Stimulated activated naive CD8-positive, alpha-beta T cell treated with anti-CD3 and anti-CD28 coated beads, Interleukin-15, Interleukin-2, amounts not matched to agents 100 ng/mL and 50 ng/mL, for 24 hours (primary cell): ENCODE results near the gene ARNT2.

Experiments
- H3K27ac Mint-ChIP-seq: one replicate; pipeline ENCODE4 v1.8.0; 2021; ENCODE audit warnings: mild to moderate bottlenecking, mixed read lengths
- H3K27me3 Mint-ChIP-seq: one replicate; pipeline ENCODE4 v1.8.0; 2021; ENCODE audit warnings: mixed read lengths
- H3K36me3 Mint-ChIP-seq: one replicate; pipeline ENCODE4 v1.8.0; 2021; ENCODE audit warnings: low read depth, mixed read lengths
- H3K4me1 Mint-ChIP-seq: one replicate; pipeline ENCODE4 v1.8.0; 2021; ENCODE audit warnings: low read depth, mixed read lengths
- H3K4me3 Mint-ChIP-seq: one replicate; pipeline ENCODE4 v1.8.0; 2021; ENCODE audit warnings: mild to moderate bottlenecking, mixed read lengths
- H3K9me3 Mint-ChIP-seq: one replicate; pipeline ENCODE4 v1.8.0; 2021; ENCODE audit warnings: mixed read lengths

The ARNT2 gene

DNA sequence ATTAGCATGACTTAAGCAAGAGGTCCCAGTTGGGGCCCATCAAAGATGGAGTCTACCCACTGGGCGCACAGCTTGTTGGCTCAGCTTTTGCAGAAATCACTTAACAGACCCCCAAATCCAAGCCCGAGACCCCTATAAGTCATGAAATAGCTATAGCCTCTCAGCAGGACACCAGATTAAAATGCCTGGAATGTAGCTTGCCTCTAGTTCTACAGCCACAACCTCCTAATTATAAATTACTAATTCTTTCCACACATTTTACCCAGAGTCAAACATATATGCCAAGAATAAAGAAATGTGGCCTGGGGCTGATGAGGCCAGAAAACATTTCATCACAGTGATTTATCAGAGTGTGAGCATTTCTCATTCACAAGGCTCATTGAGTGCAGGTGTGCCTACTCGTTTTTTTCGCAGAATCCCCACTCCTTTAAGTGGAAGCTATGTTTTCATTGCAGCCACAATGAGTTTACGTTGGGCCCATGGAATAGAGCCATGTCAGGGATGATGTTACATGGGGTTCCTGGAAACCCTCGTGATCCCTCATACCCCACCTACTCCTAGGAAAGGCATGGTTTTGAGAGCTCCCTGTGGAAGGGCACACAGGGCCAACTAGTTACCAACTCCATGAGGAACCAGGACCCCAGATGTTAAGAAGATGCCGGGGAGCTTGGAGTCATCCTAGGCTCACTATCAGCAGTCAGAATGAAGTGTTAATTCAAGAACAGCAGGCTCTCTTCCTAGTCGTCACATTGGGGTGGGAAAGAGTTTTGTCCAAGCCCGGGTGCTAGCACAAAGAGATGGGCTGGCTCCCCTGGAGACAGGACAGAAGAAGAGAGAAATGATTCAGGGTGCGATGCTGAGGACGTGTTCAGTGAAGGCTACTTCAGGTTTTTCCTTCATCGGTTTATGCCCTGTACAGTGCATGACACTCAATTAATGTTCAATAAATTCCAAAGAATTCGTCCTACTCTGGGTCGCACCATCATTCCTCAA lies 200.7 kb downstream of the ARNT2 start:
- Mint-ChIP-seq H3K9me3 (no peaks in the 10 kb centered on the region), H3K4me1 (no peaks in the 10 kb centered on the region), H3K27me3 (peaks cover 8% of the 10 kb centered on the region), H3K36me3 (no peaks in the 10 kb centered on the region), H3K27ac (no peak overlapping the region), H3K4me3 (no peak overlapping the region)

- Mint-ChIP-seq H3K4me3 (no peak overlapping the region), H3K27ac (no peak overlapping the region), H3K4me1 (no peaks in the 10 kb centered on the region), H3K9me3 (no peaks in the 10 kb centered on the region), H3K36me3 (no peaks in the 10 kb centered on the region), H3K27me3 (peaks cover 5% of the 10 kb centered on the region)
Measured at GRCh38 chr15:80605591-80606150, 201.5 kb downstream of the ARNT2 start.

DNA sequence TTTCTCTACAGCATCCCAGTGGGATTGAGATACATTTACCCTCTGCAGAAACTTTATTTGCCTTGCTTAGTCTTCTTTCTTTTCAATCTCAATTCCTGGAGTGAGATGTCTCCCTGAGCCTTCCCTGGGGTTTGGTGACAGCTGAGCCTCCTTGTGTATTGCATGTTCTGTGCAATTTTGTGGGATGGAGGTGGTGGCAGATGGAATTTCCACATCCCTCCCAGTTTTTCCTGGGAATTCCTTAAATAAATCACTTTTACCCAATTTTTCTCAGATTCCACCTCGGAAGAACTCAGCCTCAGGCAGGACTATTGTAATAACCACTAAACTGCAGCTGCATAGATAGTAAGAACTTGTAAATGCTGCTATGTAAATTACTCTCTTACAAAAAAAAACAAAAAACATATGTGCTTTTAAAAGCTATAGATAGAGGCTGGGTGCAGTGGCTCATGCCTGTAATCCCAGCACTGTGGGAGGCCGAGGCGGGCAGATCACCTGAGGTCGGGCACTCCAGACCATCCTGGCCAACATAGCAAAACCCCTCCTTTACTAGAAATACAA lies 202.4 kb downstream of the ARNT2 start:
- Mint-ChIP-seq H3K27me3 (peaks cover 5% of the 10 kb centered on the region), H3K27ac (no peak overlapping the region), H3K36me3 (no peaks in the 10 kb centered on the region), H3K9me3 (no peaks in the 10 kb centered on the region), H3K4me1 (no peaks in the 10 kb centered on the region), H3K4me3 (no peak overlapping the region)

DNA sequence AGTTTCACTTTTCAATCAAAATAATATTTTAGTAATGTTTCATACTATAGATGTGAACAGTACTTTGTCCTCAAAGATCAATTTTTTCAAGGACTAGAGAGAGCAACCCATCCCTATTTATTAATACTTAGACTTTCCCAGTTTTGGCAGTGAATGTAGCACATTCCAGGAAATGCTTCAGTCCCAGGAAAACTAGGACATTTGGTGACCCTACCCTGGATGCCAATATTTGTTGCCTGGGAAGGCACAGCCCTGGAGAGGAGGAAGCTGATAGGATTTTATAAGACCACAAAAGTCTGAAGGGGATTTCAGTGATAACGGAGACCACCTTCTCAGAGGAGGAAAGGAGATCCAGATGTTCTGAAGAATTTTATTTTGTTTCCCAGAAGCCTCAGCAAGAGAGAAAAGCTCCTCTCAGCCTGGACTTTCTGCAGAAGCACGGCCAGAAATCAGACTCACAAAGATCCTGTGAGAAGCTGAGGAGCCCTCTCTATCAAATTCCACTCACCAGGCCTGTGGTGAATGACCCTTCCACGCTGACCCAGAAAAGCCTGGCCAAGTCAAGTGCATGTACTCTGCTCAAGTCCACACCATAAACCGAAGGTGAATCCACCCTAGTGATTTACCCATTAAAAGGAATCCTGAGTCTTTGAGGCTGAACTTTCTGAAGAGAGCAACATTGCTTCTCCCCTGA lies 203.3 kb downstream of the ARNT2 start:
- Mint-ChIP-seq H3K4me1 (no peaks in the 10 kb centered on the region), H3K27me3 (peaks cover 5% of the 10 kb centered on the region), H3K36me3 (no peaks in the 10 kb centered on the region), H3K9me3 (no peaks in the 10 kb centered on the region), H3K4me3 (no peak overlapping the region), H3K27ac (no peak overlapping the region)

- H3K9me3 Mint-ChIP-seq = no peaks in the 10 kb centered on the region
- no peak overlapping the region for H3K4me3 Mint-ChIP-seq
- no peak overlapping the region for H3K27ac Mint-ChIP-seq
- no peaks in the 10 kb centered on the region for H3K4me1 Mint-ChIP-seq
- H3K27me3 Mint-ChIP-seq = peaks cover 5% of the 10 kb centered on the region
- no peaks in the 10 kb centered on the region for H3K36me3 Mint-ChIP-seq
Measured at GRCh38 chr15:80608688-80609087, 204.5 kb downstream of the ARNT2 start.

GRCh38 chr15:80609091-80609490 lies 204.9 kb downstream of the ARNT2 start:
- Mint-ChIP-seq H3K4me3 (no peak overlapping the region), H3K4me1 (no peaks in the 10 kb centered on the region), H3K27me3 (peaks cover 5% of the 10 kb centered on the region), H3K9me3 (no peaks in the 10 kb centered on the region), H3K27ac (no peak overlapping the region), H3K36me3 (no peaks in the 10 kb centered on the region)

GRCh38 chr15:80609512-80609946 lies 205.3 kb downstream of the ARNT2 start:
- Mint-ChIP-seq H3K4me3 (no peak overlapping the region), H3K27me3 (peaks cover 5% of the 10 kb centered on the region), H3K36me3 (no peaks in the 10 kb centered on the region), H3K9me3 (no peaks in the 10 kb centered on the region), H3K4me1 (no peaks in the 10 kb centered on the region), H3K27ac (no peak overlapping the region)

DNA sequence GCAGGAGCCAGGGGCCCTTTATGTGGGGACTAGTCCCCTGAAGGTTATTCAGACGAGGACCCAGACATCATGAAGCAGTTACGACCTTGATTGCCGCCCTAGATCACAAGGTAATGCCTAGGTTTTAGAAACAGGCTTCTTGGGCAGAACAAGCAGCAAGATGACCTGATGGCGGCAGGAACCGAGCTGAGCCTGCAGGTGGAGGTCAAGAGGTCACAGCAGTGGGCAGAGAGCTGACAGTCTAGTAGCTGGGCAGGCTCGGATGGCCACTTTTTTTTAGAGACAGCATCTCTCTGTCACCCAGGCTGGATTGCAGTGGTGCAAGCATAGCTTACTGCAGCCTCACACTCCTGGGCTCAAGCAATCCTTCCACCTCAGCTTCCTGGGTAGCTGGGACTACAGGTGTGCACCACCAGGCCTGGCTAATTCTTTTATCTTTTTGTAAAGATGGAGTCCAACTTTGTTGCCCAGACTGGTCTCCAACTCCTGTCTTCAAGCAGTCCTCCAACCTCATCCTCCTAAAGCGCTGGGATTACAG lies 207.4 kb downstream of the ARNT2 start:
- peaks cover 3% of the 10 kb centered on the region for H3K27me3 Mint-ChIP-seq
- no peaks in the 10 kb centered on the region for H3K4me1 Mint-ChIP-seq
- H3K9me3 Mint-ChIP-seq = no peaks in the 10 kb centered on the region
- H3K36me3 Mint-ChIP-seq = no peaks in the 10 kb centered on the region
- no peak overlapping the region for H3K27ac Mint-ChIP-seq
- no peak overlapping the region for H3K4me3 Mint-ChIP-seq

GRCh38 chr15:80612118-80612823 lies 208.1 kb downstream of the ARNT2 start:
- H3K9me3 Mint-ChIP-seq = no peaks in the 10 kb centered on the region
- H3K4me3 Mint-ChIP-seq = no peak overlapping the region
- no peaks in the 10 kb centered on the region for H3K36me3 Mint-ChIP-seq
- H3K27ac Mint-ChIP-seq = no peak overlapping the region
- peaks cover 3% of the 10 kb centered on the region for H3K27me3 Mint-ChIP-seq
- no peaks in the 10 kb centered on the region for H3K4me1 Mint-ChIP-seq

GRCh38 chr15:80613762-80614365 lies 209.7 kb downstream of the ARNT2 start:
- no peaks in the 10 kb centered on the region for H3K9me3 Mint-ChIP-seq
- no peak overlapping the region for H3K27ac Mint-ChIP-seq
- no peaks in the 10 kb centered on the region for H3K36me3 Mint-ChIP-seq
- H3K4me1 Mint-ChIP-seq = no peaks in the 10 kb centered on the region
- no peak overlapping the region for H3K4me3 Mint-ChIP-seq
- H3K27me3 Mint-ChIP-seq = peaks cover 12% of the 10 kb centered on the region

DNA sequence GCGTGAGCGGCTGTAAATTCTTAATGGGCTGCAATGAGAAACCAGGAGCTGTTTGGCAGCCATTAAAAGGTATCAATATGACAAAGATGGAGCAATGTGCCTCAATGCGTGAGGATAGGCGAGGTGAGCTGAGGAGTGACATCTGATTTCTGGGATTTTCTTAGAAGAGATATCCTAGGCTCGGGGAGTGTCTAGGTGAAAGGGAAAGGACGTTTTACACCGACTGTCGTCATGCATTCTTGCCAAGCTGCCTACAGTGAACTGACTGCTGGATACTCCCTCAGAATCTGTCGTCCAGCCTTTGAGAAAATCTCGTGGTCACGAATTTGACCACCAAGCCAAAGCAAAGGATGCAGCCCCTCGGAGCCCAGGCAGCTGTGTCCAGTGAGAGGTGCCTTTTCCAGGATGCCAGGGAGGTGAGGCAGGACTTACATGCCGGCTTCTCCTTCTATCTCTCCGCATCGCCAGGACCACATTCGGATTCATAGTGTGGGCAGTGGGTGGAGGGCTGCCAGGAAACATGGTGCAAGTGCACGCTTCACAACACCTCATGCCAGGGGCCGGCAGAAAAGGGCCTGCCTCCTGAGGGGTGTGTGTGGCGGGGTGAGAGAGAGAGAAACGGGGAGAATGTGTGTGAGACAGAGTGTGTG lies 210.7 kb downstream of the ARNT2 start:
- Mint-ChIP-seq H3K4me3 (no peak overlapping the region), H3K9me3 (no peaks in the 10 kb centered on the region), H3K36me3 (no peaks in the 10 kb centered on the region), H3K27ac (no peak overlapping the region), H3K27me3 (peaks cover 12% of the 10 kb centered on the region), H3K4me1 (no peaks in the 10 kb centered on the region)

- Mint-ChIP-seq H3K27me3 (peaks cover 12% of the 10 kb centered on the region), H3K4me1 (no peaks in the 10 kb centered on the region), H3K4me3 (no peak overlapping the region), H3K9me3 (no peaks in the 10 kb centered on the region), H3K36me3 (no peaks in the 10 kb centered on the region), H3K27ac (no peak overlapping the region)
Measured at GRCh38 chr15:80615361-80615736, 211.2 kb downstream of the ARNT2 start.

- no peak overlapping the region for H3K27ac Mint-ChIP-seq
- no peaks in the 10 kb centered on the region for H3K9me3 Mint-ChIP-seq
- H3K4me3 Mint-ChIP-seq = no peak overlapping the region
- H3K36me3 Mint-ChIP-seq = no peaks in the 10 kb centered on the region
- peaks cover 14% of the 10 kb centered on the region for H3K27me3 Mint-ChIP-seq
- no peaks in the 10 kb centered on the region for H3K4me1 Mint-ChIP-seq
Measured at GRCh38 chr15:80615783-80616391, 211.7 kb downstream of the ARNT2 start.
